Cortex of kidney (tissue), 1 donor: ENCODE results near the gene CTSW.

ENCODE experiments used
- DNase-seq: peaks from one replicate; lab custom pipeline; 2025; lab: John Stamatoyannopoulos, UW

Gene CTSW

DNA sequence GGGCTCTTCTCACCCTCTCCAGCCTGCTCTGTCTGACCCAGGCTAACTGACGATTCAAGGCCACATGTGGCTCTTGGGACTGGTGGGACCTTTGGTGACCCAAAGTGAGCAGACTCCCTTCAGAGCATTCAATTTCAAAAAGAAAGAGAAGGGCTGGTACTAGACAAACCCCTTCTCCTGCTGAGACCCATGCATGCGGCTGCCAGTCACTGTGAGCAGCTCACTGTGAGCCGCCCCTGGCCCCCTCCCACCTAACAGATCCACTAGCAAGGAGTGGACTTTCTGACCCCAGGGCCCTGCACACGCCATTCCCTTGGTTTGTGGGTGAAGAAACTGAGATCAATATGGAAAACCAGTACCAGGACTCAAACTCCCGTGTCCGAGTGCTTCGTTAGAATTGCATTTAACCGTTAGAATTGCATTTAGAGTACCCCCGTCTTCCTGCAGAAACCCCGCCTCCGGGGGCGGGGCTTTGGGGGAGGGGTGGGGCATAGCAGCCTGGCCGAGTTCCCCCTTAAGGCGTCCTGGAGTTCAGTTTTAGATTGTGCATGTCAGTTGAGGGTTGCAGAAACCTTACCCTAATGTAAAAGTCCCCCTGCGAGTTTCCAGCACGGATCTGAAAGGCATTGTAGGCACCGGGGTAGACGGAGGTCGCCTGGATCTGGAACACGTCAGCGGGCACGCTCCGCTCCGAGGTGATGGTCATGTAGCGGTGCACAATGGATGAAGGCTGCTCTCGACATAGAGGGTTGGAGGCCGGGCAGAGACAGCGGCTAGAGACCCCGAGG lies 12.2 kb upstream of the CTSW start:
- no peak for DNase-seq

GRCh38 chr11:65868076-65868667 lies 11.5 kb upstream of the CTSW start:
- no peak for DNase-seq

DNA sequence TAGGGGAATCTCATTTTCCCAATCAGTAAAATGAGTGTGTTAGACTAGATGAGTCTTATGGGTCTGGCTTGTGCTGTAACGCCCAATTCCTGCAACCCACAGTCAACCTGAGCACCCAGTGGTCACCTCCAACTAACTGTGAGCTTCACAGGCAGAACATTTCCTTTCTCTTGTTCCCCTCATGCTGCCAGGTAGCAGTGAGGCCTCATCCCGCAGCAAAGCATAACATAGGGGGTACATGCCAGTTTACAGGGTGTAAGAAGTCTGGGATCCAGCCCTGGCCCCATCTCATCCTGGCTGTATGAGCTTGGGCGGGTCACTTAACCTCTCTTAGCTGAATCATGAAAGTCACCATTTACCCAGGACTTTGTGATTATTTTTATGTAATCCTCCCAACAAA lies 10.7 kb upstream of the CTSW start:
- no peak for DNase-seq

- DNase-seq: no peak
These were observed 9.9 kb upstream of the CTSW start for GRCh38 chr11:65869643-65870306.

GRCh38 chr11:65870307-65870658 lies 9.4 kb upstream of the CTSW start:
- no peak for DNase-seq

- no peak for DNase-seq
These were observed 8.6 kb upstream of the CTSW start for GRCh38 chr11:65870706-65871681.

- no peak for DNase-seq
These were observed 7.7 kb upstream of the CTSW start for GRCh38 chr11:65871811-65872548.

DNA sequence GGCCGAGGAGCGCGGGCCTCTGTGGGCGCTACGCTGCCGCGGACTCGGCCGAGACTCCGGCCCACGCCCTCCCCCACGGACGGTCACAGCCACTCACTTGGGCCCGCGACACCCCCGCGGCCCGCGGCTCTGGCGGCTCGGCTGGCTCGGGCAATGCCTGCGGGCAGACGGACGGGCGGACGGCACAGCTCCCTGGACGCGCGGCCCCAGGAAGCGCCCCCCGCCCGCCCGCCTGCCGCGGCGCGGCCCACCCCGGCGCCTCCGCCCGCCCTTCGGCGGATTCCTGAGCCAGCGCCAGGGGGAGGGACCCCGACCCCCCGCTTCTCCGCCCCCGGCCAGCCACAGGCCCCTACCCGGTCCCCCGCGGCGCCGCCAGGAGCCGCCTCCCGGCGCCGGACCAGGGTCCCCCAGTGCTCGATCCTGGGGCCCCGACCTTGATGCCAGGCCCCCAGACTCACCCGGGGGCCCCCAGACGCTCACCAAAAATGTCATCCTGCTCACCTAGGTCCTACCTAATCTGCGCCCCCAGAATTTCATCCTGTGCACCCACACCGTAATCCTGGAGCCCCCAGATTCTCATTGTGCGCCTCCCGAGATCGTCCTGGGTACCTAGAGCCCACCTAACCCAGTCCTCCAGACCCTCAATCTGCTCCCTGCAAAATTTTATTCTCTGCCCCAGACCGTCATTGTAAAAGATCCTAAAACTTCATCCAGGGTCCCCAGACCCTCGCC lies 6.9 kb upstream of the CTSW start, which contains the start of gene EFEMP2:
Gene EFEMP2 (minus strand): TSS at position 215 of the 732 bp plus-strand sequence. CDS start 446 bp downstream, outside the sequence.
- DNase-seq: no peak

GRCh38 chr11:65873318-65874156 lies 6.1 kb upstream of the CTSW start:
- no peak for DNase-seq

DNA sequence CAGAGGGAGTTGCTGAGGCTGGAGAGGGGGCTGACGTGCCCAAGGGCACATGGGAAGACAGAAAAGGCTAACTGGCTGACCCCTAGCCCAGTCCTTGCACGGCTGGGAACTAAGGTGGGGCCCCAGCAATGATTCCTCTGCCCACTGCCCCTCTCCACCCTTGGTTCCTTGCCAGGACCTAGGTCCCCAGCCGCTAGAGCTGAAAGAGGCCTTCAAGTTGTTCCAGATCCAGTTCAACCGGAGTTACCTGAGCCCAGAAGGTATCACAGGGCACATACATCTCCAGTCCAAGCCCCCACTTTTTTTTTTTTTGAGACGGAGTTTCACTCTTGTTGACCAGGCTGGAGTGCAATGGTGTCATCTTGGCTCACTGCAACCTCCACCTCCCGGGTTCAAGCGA lies 390 bp downstream of the CTSW start:
- no peak for DNase-seq

DNA sequence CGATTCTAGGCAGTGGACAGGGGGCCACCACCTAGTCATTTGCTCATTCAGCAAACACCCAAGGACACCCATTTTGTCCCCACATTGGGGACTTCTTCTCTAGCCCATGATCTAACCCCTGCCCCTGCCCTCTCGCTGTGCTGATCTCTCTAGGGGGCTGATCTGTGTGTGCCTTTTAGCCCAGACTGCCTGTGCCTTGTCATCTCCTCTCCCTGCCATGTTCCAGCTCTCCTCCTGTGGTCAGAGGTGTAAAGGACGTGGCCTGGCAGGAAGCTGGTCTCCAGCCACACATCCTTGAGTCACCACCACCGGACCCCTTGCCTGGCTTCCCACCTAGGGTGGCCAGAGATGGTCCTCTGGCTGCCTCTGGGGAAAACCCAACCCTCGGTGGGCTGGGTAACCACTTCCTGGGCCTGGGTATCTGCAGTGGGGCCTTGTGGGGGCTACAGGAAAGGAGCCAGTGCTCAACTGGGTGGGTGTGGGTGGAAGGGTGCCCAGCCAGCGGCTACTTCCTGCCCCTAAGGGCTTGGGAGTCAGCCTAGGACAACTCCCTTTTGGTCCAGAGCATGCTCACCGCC lies 1.3 kb downstream of the CTSW start:
- DNase-seq: no peak

GRCh38 chr11:65882120-65883057 lies 2.8 kb downstream of the CTSW start:
- no peak for DNase-seq

DNA sequence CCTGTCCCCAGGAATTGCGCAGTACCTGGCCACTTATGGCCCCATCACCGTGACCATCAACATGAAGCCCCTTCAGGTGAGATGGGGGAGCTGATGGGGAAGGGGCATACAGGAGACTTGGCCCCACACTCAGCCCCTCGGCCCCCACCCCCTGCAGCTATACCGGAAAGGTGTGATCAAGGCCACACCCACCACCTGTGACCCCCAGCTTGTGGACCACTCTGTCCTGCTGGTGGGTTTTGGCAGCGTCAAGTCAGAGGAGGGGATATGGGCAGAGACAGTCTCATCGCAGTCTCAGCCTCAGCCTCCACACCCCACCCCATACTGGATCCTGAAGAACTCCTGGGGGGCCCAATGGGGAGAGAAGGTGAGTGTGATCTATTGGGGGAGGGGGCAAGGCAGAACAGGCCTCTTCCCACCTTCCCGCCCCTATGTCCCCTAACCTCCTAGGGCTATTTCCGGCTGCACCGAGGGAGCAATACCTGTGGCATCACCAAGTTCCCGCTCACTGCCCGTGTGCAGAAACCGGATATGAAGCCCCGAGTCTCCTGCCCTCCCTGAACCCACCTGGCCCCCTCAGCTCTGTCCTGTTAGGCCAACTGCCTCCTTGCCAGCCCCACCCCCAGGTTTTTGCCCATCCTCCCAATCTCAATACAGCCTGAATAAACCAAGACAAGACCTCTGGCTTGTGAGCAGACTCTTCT lies 3.6 kb downstream of the CTSW start:
- no peak for DNase-seq

GRCh38 chr11:65883786-65884715 lies 4.4 kb downstream of the CTSW start:
- DNase-seq: no peak

DNA sequence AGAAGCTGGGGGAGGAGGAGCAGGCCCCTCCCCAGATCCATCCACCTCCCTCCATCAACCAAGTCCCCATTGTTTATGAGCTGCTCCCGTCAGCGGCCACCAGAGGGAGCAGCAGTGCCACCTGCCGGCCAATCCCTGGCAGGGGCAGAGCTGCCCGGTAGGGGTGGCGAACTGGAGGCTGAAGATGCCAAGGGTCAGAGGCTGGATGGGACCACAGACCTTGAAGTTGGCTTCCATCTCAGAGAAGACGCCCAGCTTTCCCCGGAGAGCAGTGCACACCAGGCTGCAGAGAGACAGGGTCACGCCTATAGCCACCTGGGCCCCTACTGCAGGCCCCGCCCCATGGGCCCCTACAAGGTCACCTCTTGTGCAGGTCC lies 5.1 kb downstream of the CTSW start:
- DNase-seq: no peak

DNA sequence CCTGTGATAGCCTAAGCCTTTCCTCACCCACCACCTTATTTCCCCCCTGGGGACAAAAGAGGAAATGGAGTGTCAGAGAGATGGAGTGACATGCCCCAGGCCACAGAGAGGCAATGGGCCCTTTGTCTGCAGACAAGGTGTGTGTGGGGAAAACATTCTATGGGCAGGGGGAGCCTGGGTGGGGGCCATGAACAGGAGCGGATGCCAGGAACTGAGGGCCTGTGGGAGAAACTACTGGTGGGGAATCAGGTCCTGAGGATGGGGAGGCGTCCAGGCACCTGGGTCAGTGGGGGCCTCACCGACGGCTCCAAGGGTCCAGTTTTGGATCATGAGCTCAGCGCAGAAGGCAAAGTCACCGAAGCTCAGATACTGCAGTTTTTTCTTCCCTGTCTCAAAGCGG lies 5.6 kb downstream of the CTSW start:
- DNase-seq: no peak
